Spleen (tissue), 11 donors: ENCODE results near the gene SDK1. TPM values are rescaled to one million over a fixed set of nuclear protein-coding genes. Genes with fewer than 3 reads are reported as not detected.

Experiments used
- DNase-seq: peaks from one replicate; pipeline ENCODE4 v3.0.0-alpha.2; 2020
- H3K27ac ChIP-seq, 8 donors: fragments of 200-600 bp; sonication (generic) in 7 of 8; 1 replicate in 4 of 8; 2 replicates in 4 of 8; pipeline versions ENCODE4 v1.5.0 to v1.8.0; 2016 to 2021; ENCODE audit warnings: inconsistent platforms in 4 of 8, mild to moderate bottlenecking in 4 of 8, moderate library complexity in 1 of 8
- H3K27me3 ChIP-seq, 7 donors: fragments of 200-600 bp; sonication (generic) in 6 of 7; replicated peaks in 1 of 7; 1 replicate in 4 of 7; 2 replicates in 3 of 7; pipeline versions ENCODE4 v1.5.0 to v1.8.0; 2016 to 2021; ENCODE audit warnings: inconsistent platforms in 3 of 7, mild to moderate bottlenecking in 1 of 7
- H3K36me3 ChIP-seq, 6 donors: fragments of 200-600 bp; sonication (generic) in 5 of 6; 1 replicate in 4 of 6; 2 replicates in 2 of 6; pipeline versions ENCODE4 v1.5.0 to v1.8.0; 2016 to 2021; ENCODE audit warnings: inconsistent platforms in 2 of 6
- H3K4me1 ChIP-seq, 6 donors: fragments of 200-600 bp; sonication (generic) in 5 of 6; 1 replicate in 3 of 6; 2 replicates in 3 of 6; pipeline versions ENCODE4 v1.5.0 to v1.8.0; 2016 to 2021; ENCODE audit warnings: inconsistent platforms in 3 of 6
- H3K4me3 ChIP-seq, 8 donors: fragments of 200-600 bp; sonication (generic) in 7 of 8; 1 replicate in 4 of 8; 2 replicates in 4 of 8; pipeline versions ENCODE4 v1.5.0 to v1.8.0; 2016 to 2021; ENCODE audit warnings: inconsistent platforms in 4 of 8, mild to moderate bottlenecking in 4 of 8, moderate library complexity in 2 of 8
- H3K9me3 ChIP-seq, 8 donors: fragments of 200-600 bp; sonication (generic) in 7 of 8; 1 replicate in 4 of 8; 2 replicates in 4 of 8; pipeline versions ENCODE4 v1.5.0 to v1.8.0; 2016 to 2021; ENCODE audit warnings: inconsistent platforms in 4 of 8
- POLR2A ChIP-seq, 3 donors: fragments of 450-650 bp; IDR thresholded peaks; one replicate each; pipeline ENCODE4 v1.5.1; 2017; ENCODE audit warnings: antibody characterized with exemption in 3 of 3, mild to moderate bottlenecking in 1 of 3
- POLR2AphosphoS5 ChIP-seq, 3 donors: sonication (generic); formaldehyde crosslinking; IDR thresholded peaks; one replicate each; pipeline ENCODE4 v1.5.1; 2017; ENCODE audit warnings: antibody characterized with exemption in 3 of 3
- WGBS, 5 donors: extraction: QIAGEN DNeasy Blood & Tissue Kit in 3 of 5; methylation state at CpG; one replicate each; pipeline versions ENCODE4 v1.1.5 to v1.1.7; 2013 to 2018; 5-methylcytosine and 5-hydroxymethylcytosine counted together
- intact Hi-C: fragments of 100-400 bp; cut with DNase I; formaldehyde crosslinking; loops from one replicate; pipeline ENCODE4 v1.15.0; 2023; ENCODE audit warnings: low total_unique reads
- polyA plus RNA-seq, 3 donors: library from polyadenylated mRNA; stranded (reverse); fragments of 200-250 nt; gene quantifications; one replicate each; pipeline ENCODE4 v1.2.1, GENCODE V29; 2013
- total RNA-seq, 7 donors: library from RNA; depleted of rRNA in 3 of 7; stranded (reverse); fragments of >200 nt in 3 of 7; fragmentation: NEBNext Ultra II Directional in 4 of 7; extraction: Animal tissue kit (Norgen Biotek cat#: 25700) in 4 of 7; gene quantifications; one replicate each; pipeline versions ENCODE4 v1.1.0 to v1.2.1, GENCODE V29; 2016 to 2021
- TF ChIP-seq, protein P1 (sequence below), 11 experiments: fragments of 200-600 bp in 7 of 11; fragments of 450-650 bp in 4 of 11; sonication (generic) in 4 of 11; IDR thresholded peaks in 8 of 11; conservative IDR thresholded peaks in 3 of 11; 1 replicate in 7 of 11; 2 replicates in 4 of 11; pipeline versions ENCODE4 v1.4.0 to v1.8.0; 2016 to 2021; ENCODE audit warnings: antibody characterized with exemption in 11 of 11, inconsistent platforms in 4 of 11, mild to moderate bottlenecking in 1 of 11
- donor health status: healthy with polysubstance abuse.
- donor health status: DM: no; HTN: no; CAD: no; lungs with moderate emphysema.
- donor health status: DM: no; HTN: no; CAD: no.
- donor health status: Bipolar disorder and iron deficiency.
- donor health status: healthy.
- donor health status: DM: no; HTN: no; CAD: no.
- donor health status: DM: yes; HTN: yes; CAD: no.

SDK1 gene
- total and polyA plus RNA-seq, 10 donors = 3.2 to 54.1 (median 35.1) TPM

GRCh38 chr7:4204513-4205165, 903.6 kb downstream of the SDK1 start:
- TF ChIP-seq POLR2A (IDR thresholded peaks at IDR 0.05) (no peak), POLR2AphosphoS5 (IDR thresholded peaks at IDR 0.05) (peak in 1 of 3 donors; percentile 4)
- no peaks in the 10 kb centered on the region for H3K27me3 ChIP-seq
- peak; percentile 60 for DNase-seq
- intact Hi-C loops = no loop called here
- peak overlapping the region in 1 of 8 donors; percentile 30 for H3K27ac ChIP-seq
- no peaks in the 10 kb centered on the region for H3K4me1 ChIP-seq
- H3K4me3 ChIP-seq = peak overlapping the region in 1 of 8 donors; percentile 8
- peaks cover 0 to 11% (median 0%) of the 10 kb centered on the region in 8 donors for H3K9me3 ChIP-seq
- H3K36me3 ChIP-seq = peaks cover 0 to 8% (median 2%) of the 10 kb centered on the region in 6 donors
- 58 to 91% (median 90%) methylated on average over 31 to 32 of the region's 32 CpGs for WGBS, 5 donors

GRCh38 chr7:4205828-4206227, 904.8 kb downstream of the SDK1 start:
- intact Hi-C loops = no loop called here
- H3K4me1 ChIP-seq = no peaks in the 10 kb centered on the region
- H3K27ac ChIP-seq = no peak overlapping the region
- H3K9me3 ChIP-seq = peaks cover 0 to 1% (median 0%) of the 10 kb centered on the region in 8 donors
- 91 to 95% (median 94%) methylated on average over 10 to 18 of the region's 18 CpGs for WGBS, 5 donors
- TF ChIP-seq POLR2A (IDR thresholded peaks at IDR 0.05) (no peak), POLR2AphosphoS5 (IDR thresholded peaks at IDR 0.05) (no peak)
- TF ChIP-seq, protein P1, sequence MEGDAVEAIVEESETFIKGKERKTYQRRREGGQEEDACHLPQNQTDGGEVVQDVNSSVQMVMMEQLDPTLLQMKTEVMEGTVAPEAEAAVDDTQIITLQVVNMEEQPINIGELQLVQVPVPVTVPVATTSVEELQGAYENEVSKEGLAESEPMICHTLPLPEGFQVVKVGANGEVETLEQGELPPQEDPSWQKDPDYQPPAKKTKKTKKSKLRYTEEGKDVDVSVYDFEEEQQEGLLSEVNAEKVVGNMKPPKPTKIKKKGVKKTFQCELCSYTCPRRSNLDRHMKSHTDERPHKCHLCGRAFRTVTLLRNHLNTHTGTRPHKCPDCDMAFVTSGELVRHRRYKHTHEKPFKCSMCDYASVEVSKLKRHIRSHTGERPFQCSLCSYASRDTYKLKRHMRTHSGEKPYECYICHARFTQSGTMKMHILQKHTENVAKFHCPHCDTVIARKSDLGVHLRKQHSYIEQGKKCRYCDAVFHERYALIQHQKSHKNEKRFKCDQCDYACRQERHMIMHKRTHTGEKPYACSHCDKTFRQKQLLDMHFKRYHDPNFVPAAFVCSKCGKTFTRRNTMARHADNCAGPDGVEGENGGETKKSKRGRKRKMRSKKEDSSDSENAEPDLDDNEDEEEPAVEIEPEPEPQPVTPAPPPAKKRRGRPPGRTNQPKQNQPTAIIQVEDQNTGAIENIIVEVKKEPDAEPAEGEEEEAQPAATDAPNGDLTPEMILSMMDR (IDR thresholded peaks at IDR 0.05 in 8 of 11, conservative IDR thresholded peaks at IDR 0.05 in 3 of 11) = no peak
- H3K36me3 ChIP-seq = peaks cover 0 to 18% (median 4%) of the 10 kb centered on the region in 6 donors
- H3K27me3 ChIP-seq = no peaks in the 10 kb centered on the region
- DNase-seq = no peak
- no peak overlapping the region for H3K4me3 ChIP-seq

- H3K4me3 ChIP-seq = no peak overlapping the region
- peak; percentile 66 for DNase-seq
- no peaks in the 10 kb centered on the region for H3K9me3 ChIP-seq
- no peaks in the 10 kb centered on the region for H3K27me3 ChIP-seq
- H3K4me1 ChIP-seq = no peaks in the 10 kb centered on the region
- TF ChIP-seq POLR2AphosphoS5 (IDR thresholded peaks at IDR 0.05) = no peak
- no peak for TF ChIP-seq POLR2A (IDR thresholded peaks at IDR 0.05)
- TF ChIP-seq, protein P1 (IDR thresholded peaks at IDR 0.05 in 8 of 11, conservative IDR thresholded peaks at IDR 0.05 in 3 of 11) = no peak
- 90 to 97% (median 93%) methylated on average over 12 to 14 of the region's 14 CpGs for WGBS, 5 donors
- no peak overlapping the region for H3K27ac ChIP-seq
- H3K36me3 ChIP-seq = peaks cover 0 to 22% (median 4%) of the 10 kb centered on the region in 6 donors
- intact Hi-C loops = no loop called here
Observed at GRCh38 chr7:4207011-4207410, 906.0 kb downstream of the SDK1 start.

DNA sequence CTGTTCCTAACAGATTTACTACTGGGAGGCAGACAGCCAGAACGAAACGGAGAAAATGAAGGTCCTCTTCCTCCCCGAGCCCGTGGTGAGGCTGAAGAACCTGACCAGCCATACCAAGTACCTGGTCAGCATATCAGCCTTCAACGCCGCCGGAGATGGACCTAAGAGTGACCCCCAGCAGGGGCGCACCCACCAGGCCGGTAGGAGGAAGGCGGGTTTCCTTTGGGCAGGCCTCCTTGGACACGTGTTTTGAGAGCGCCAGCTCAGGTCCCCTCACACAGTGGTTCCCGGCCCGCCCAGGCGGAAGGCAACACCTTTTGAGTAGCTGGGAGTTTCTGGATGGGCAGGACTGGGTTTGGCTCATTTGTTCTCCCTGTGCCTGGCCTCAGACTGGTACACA, 907.0 kb downstream of the SDK1 start:
- DNase-seq = peak; percentile 74
- Histone ChIP-seq H3K4me3 (no peak overlapping the region), H3K4me1 (no peaks in the 10 kb centered on the region), H3K9me3 (no peaks in the 10 kb centered on the region), H3K27me3 (no peaks in the 10 kb centered on the region), H3K27ac (no peak overlapping the region), H3K36me3 (peaks cover 0 to 22% (median 4%) of the 10 kb centered on the region in 6 donors)
- TF ChIP-seq, protein P1 (IDR thresholded peaks at IDR 0.05 in 8 of 11, conservative IDR thresholded peaks at IDR 0.05 in 3 of 11) = no peak
- TF ChIP-seq POLR2AphosphoS5 (IDR thresholded peaks at IDR 0.05) (no peak), POLR2A (IDR thresholded peaks at IDR 0.05) (no peak)
- intact Hi-C loops = no loop called here
- WGBS, 5 donors = 91 to 96% (median 94%) methylated on average over 6 to 15 of the region's 15 CpGs
